GM21737 (cell line): ENCODE data around the gene COL17A1.

Experiments
- ATAC-seq: cut with Tn5 transposase; IDR thresholded peaks from one replicate; pipeline ENCODE4 v1.9.1; 2021; ENCODE audit warnings: mild to moderate bottlenecking, moderate library complexity; ENCODE audit not compliant: unreplicated experiment

Gene COL17A1

GRCh38 chr10:104034401-104035193 lies 51.1 kb downstream of the COL17A1 start:
- no peak for ATAC-seq

DNA sequence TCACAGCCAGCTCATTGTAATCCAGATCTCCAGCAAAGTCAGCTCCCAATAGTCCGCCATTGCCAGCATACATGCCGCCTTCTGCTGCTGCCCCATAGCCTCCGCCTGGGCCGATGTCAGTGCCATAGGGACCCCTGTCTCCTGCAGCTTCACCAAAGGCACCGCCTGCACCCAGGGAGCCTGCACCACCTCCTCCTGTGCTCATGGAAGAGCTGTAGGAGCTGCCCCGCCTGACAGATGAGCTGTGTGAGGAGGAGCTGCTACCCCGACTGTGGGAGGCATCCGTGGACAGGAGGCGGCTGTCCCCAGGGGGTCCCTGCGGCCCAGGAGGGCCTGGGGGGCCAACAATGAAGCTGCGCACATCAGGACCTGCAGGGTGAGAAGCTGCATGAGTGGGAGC lies 51.7 kb downstream of the COL17A1 start:
- no peak for ATAC-seq

- no peak for ATAC-seq
These were observed 52.2 kb downstream of the COL17A1 start for GRCh38 chr10:104033401-104033930.

GRCh38 chr10:104032144-104032775 lies 53.4 kb downstream of the COL17A1 start:
- no peak for ATAC-seq

- no peak for ATAC-seq
These were observed 54.0 kb downstream of the COL17A1 start for GRCh38 chr10:104031631-104032030.

DNA sequence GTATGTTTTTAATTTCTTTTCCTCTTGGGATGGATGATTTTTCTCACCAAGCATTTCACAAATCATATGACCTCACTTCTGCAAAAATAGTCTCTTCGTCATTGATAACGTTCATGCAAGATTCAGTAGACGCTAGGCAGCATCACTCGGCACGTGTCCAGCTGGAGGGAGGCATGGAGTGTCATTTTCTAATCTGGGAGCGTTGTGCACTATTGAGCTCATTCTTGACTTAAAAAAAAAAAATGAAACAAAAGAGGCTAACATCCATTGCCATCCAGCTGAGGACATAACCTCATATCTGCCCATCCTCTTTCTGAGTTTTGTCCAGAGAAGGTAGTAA lies 56.2 kb downstream of the COL17A1 start:
- ATAC-seq: no peak

DNA sequence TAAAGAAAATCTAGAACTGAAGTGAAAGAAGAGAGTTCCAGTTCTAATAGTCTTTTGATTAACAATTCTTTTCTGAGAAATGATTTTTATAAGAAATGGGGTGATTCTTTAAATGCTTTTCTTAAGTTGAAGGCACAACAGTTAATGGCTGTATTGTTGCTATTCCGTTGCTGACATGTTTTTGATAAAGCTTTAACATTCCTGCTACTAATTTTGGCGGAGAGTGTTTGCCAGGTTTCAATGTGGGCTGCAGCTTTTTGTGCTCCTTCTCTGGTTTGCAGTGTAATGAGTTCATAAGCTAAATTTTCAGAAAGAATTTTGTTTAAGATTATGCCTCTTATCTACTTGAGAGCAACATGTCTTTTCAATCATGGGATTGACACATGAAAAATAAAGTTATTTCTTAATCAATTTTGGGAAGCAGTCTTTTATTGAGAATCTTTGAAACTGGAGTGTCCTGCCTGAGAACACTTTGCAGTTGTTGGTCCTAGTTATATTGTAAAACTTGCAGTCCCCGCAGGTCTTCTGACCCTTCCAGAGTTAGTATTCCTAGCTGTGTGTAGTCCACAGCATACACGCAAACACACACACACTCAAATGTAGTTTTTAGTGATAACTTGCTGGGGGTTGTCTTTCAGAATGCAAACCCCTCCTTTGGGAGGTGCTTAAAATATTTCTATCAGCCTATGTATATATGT lies 56.7 kb downstream of the COL17A1 start:
- no peak for ATAC-seq

DNA sequence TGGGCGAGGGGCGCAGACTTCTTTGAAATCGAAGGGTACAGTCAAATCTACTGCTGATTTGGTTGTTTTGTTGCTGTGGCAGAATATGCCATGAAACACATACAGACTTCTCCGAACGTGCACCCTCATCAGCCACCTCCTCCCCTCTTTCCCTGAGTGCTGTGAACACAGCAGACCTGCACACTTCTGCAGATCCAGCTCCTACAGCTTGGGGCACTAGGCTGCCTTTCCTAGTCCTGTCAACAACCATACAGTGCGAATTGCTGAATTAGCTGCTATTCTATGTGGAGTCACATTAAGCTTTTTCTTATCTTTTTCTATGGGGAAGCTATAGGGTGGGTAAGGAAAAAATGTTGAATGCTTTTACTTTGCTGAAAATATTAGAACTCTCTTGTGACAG lies 57.5 kb downstream of the COL17A1 start:
- no peak for ATAC-seq

DNA sequence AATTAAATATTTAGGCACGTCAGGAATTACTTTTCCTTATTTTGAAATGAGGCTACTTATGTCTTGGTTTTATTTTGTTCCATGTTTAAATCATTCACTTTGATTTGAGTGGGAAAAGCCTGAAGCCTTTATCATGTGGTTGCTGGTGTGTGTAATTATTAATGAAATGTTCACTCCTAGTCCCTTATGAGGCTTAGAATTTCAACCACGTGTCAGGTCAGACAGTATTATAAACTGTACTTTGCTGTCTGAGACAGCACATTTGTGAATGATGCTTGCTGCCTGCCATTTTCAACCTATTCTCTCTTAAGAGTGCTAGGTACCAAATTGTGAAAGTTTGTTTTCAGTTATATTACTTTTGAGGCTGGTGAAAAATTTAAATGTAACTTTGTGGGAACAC lies 58.9 kb downstream of the COL17A1 start:
- ATAC-seq: no peak

DNA sequence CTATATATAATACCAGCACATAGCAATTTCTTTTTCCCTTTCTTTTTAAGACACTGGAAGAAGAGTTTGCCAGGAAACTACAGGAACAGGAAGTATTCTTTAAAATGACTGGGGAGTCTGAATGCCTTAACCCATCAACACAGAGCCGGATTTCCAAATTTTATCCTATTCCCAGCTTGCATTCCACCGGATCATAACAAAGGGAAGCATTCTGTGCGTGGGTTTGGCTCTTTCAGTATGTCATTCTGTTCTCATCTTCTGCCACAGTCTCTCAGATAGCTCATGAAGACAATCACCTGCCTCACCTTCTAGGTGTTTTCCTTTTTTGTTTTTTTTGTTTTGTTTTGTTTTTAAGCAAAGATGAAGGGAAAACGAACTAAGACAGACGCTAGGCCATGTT lies 60.2 kb downstream of the COL17A1 start:
- ATAC-seq: no peak

- ATAC-seq: no peak
These were observed 63.7 kb downstream of the COL17A1 start for GRCh38 chr10:104022026-104022425.

DNA sequence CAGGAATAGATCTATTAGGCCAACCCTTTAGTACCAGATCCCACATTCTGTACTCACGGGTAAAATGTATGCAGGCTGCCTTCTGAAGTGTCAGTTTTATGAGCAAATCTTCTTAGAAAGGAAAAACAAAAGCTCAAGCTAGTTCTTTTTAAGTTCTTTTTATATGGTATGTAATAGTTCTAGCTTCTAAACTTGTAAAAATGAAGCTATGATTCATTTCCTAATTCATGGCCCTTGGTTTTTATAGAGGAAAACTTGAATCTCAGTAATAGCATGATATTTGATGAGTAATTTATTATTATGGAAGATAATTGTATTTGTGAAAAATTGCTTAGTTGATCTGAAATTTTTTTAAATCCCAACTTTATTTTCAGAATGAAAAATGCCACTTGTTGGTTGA lies 64.4 kb downstream of the COL17A1 start:
- no peak for ATAC-seq

DNA sequence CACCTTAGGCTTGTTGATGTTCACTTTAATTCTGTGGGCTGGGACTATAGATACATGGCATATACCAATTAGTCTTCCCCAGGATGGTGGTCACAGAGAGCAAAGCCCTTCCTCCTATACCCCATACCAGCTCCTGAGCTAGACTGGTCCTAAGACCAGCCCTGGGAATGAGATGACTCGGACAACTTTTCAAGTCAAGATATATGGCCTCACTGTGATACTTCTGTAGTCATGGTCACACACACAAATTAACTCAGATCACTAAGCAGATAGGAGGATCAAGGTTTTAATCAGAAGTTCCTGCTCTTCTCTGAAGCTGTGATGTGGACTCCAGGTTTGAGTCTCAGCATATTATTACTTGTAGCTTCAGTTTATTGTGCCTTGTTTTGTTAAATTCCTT lies 65.7 kb downstream of the COL17A1 start:
- ATAC-seq: no peak

GRCh38 chr10:104018471-104018870 lies 67.2 kb downstream of the COL17A1 start:
- ATAC-seq: no peak

- no peak for ATAC-seq
These were observed 69.0 kb downstream of the COL17A1 start for GRCh38 chr10:104016661-104017060.

GRCh38 chr10:104014176-104014575 lies 71.5 kb downstream of the COL17A1 start:
- no peak for ATAC-seq

GRCh38 chr10:104013489-104013888 lies 72.2 kb downstream of the COL17A1 start:
- ATAC-seq: no peak

- no peak for ATAC-seq
These were observed 73.8 kb downstream of the COL17A1 start for GRCh38 chr10:104011904-104012303.

DNA sequence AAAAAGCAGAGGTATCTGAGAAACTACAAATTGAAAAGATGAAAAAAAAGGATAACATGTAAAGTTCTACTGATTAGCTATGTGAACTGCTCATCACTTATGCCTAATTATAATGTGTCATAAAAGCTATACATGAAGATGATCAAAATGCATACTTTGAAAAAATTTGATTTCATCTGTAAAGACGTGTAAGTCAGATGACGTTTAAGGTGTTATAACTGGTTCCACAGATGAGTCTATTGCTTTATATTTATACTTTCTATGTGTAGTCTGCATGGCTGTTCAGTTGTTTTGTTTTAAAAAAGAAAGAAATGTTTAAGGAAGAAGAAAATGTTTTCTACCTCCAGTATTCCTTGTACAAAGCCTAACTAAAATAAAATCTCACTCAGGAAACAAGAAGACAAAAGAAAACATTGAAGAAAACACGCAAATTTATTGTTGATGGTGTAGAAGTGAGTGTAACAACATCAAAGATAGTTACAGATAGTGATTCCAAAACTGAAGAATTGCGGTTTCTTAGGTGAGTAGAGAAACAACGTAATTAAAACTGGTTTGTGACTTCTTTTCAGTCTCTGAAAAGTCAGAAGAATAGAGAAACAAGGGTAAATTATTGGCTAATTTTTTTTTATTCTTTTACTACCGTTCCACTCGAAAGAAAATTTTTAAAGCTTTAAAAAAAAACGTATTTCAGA lies 80.4 kb downstream of the COL17A1 start:
- no peak for ATAC-seq

DNA sequence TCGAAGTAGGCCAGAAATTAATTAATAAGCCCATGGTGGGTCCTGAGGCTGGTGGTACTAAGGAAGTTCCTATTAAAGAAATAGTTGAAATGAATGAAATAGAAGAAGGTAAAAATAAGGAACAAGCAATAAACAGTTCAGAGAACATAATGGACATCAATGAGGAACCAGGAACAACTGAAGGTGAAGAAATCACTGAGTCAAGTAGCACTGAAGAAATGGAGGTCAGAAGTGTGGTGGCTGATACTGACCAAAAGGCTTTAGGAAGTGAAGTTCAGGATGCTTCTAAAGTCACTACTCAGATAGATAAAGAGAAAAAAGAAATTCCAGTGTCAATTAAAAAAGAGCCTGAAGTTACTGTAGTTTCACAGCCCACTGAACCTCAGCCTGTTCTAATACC lies 82.8 kb downstream of the COL17A1 start:
- ATAC-seq: no peak

DNA sequence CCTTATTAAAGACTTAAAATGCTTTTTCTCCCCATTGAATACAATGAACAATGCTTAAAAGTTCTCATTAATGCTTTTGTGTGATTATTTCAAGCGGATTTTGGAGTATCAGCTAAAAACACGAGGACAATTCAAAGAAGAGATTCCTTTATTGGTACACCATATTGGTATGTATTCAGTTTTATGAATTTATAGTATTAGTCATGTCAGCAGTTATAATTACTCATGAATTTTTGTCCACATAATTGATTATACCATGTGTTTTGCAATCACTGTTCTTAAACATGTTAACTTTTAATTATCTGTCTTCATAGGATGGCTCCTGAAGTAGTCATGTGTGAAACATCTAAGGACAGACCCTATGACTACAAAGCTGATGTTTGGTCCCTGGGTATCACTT lies 86.9 kb downstream of the COL17A1 start:
- no peak for ATAC-seq
